Neutrophil (primary cell): ENCODE measurements around the gene CHKA.

ENCODE experiments used
- H3K27ac ChIP-seq: fragments of 200-600 bp; sonication (generic); 2 replicates; pipeline ENCODE4 v1.5.1; 2016; ENCODE audit warnings: mild to moderate bottlenecking, moderate library complexity
- H3K27me3 ChIP-seq: fragments of 200-600 bp; sonication (generic); 2 replicates; pipeline ENCODE4 v1.6.0; 2016; ENCODE audit warnings: mild to moderate bottlenecking
- H3K36me3 ChIP-seq: fragments of 200-600 bp; sonication (generic); 2 replicates; pipeline ENCODE4 v1.5.1; 2017
- H3K4me1 ChIP-seq, 2 experiments: fragments of 200-600 bp in 1 of 2; sonication (generic) in 1 of 2; 1 replicate in 1 of 2; 2 replicates in 1 of 2; pipeline versions ENCODE4 v1.5.1 to v1.6.1; 2013 to 2016; ENCODE audit warnings: low read depth in 1 of 2, low read length in 1 of 2, mild to moderate bottlenecking in 1 of 2, moderate library complexity in 1 of 2; ENCODE audit not compliant: control insufficient read depth in 1 of 2, insufficient read depth in 1 of 2
- H3K4me3 ChIP-seq, 2 experiments: fragments of 200-600 bp in 1 of 2; sonication (generic) in 1 of 2; 1 replicate in 1 of 2; 2 replicates in 1 of 2; pipeline ENCODE4 v1.5.1; 2013 to 2016; ENCODE audit warnings: low read depth in 1 of 2, low read length in 1 of 2, mild to moderate bottlenecking in 1 of 2, moderate library complexity in 1 of 2
- H3K9me3 ChIP-seq: fragments of 200-600 bp; sonication (generic); 2 replicates; pipeline ENCODE4 v1.5.1; 2016
- TF ChIP-seq, protein P1 (sequence below): fragments of 200-600 bp; sonication (generic); IDR thresholded peaks from 2 replicates; pipeline ENCODE4 v1.5.1; 2016; ENCODE audit warnings: antibody characterized with exemption

The CHKA gene

GRCh38 chr11:68089679-68090078 is 31.5 kb downstream of the CHKA start:
- TF ChIP-seq, protein P1, sequence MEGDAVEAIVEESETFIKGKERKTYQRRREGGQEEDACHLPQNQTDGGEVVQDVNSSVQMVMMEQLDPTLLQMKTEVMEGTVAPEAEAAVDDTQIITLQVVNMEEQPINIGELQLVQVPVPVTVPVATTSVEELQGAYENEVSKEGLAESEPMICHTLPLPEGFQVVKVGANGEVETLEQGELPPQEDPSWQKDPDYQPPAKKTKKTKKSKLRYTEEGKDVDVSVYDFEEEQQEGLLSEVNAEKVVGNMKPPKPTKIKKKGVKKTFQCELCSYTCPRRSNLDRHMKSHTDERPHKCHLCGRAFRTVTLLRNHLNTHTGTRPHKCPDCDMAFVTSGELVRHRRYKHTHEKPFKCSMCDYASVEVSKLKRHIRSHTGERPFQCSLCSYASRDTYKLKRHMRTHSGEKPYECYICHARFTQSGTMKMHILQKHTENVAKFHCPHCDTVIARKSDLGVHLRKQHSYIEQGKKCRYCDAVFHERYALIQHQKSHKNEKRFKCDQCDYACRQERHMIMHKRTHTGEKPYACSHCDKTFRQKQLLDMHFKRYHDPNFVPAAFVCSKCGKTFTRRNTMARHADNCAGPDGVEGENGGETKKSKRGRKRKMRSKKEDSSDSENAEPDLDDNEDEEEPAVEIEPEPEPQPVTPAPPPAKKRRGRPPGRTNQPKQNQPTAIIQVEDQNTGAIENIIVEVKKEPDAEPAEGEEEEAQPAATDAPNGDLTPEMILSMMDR, result no peak
- Histone ChIP-seq H3K27me3 (no peaks in the 10 kb centered on the region), H3K36me3 (no peaks in the 10 kb centered on the region), H3K9me3 (no peaks in the 10 kb centered on the region), H3K27ac (peak overlapping the region; percentile 93), H3K4me1 (peaks cover 37 to 38% of the 10 kb centered on the region in 2 experiments), H3K4me3 (no peak overlapping the region)

- H3K27ac ChIP-seq, result no peak overlapping the region
- H3K9me3 ChIP-seq, result no peaks in the 10 kb centered on the region
- TF ChIP-seq, protein P1, result no peak
- peaks cover 14% of the 10 kb centered on the region for H3K36me3 ChIP-seq
- no peak overlapping the region for H3K4me3 ChIP-seq
- no peaks in the 10 kb centered on the region for H3K27me3 ChIP-seq
- H3K4me1 ChIP-seq, result no peaks in the 10 kb centered on the region
These were observed 37.7 kb downstream of the CHKA start for GRCh38 chr11:68083517-68083916.

DNA sequence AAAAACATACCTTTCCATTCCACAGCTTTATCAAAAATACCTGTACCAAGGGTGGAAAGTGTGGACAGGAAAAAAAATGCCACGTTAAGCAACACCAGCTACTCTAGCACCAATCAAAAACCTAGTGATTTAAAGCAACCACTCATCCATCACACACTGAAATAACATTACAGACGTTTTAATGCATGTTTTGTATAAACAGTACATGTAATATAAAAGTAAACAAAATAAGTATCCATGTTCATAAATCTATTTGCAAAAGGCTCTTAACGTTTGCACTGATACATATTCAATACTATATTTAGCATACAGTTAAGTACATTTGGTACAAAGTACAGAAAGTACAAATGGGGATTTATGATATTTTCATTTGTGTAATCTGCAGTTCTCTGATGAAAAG is 38.7 kb downstream of the CHKA start:
- Histone ChIP-seq H3K36me3 (peaks cover 14% of the 10 kb centered on the region), H3K9me3 (no peaks in the 10 kb centered on the region), H3K4me1 (no peaks in the 10 kb centered on the region), H3K4me3 (no peak overlapping the region), H3K27me3 (no peaks in the 10 kb centered on the region), H3K27ac (no peak overlapping the region)
- TF ChIP-seq, protein P1, result no peak

GRCh38 chr11:68081691-68082090 is 39.5 kb downstream of the CHKA start:
- Histone ChIP-seq H3K9me3 (no peaks in the 10 kb centered on the region), H3K4me3 (no peak overlapping the region), H3K4me1 (no peaks in the 10 kb centered on the region), H3K27me3 (no peaks in the 10 kb centered on the region), H3K27ac (no peak overlapping the region), H3K36me3 (peaks cover 14% of the 10 kb centered on the region)
- TF ChIP-seq, protein P1, result no peak

DNA sequence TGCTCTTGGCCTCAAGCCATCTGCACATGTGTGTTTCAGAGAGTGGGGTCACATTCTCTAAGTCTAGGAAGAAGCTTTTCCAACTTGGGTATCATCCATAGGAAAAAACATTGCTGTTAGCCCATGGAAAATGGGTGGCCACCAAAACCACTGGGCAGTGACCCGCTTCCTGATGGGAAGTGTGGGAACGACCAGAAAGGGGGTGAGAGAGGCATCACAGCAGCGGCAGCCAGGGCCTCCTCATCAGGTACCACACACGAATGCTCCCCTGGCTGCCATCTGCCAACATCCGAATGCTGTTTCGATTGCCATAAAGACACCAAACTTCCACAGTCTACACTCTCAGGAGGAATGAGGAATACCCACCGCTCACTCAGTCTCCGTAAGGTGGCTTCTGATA is 40.3 kb downstream of the CHKA start:
- TF ChIP-seq, protein P1, result no peak
- H3K4me3 ChIP-seq, result no peak overlapping the region
- no peaks in the 10 kb centered on the region for H3K9me3 ChIP-seq
- H3K27ac ChIP-seq, result no peak overlapping the region
- H3K36me3 ChIP-seq, result peaks cover 14% of the 10 kb centered on the region
- no peaks in the 10 kb centered on the region for H3K4me1 ChIP-seq
- H3K27me3 ChIP-seq, result no peaks in the 10 kb centered on the region
